Fibroblast of lung (primary cell): ENCODE data around the gene SEPTIN5.

Experiments used
- EZH2 ChIP-seq: IDR thresholded peaks from 2 replicates; pipeline ENCODE4 v1.5.1; 2012; ENCODE audit warnings: low read length, control low read depth, mild to moderate bottlenecking; ENCODE audit errors: missing control alignments
- TF ChIP-seq, protein P1 (sequence below), 2 donors: IDR thresholded peaks in 1 of 2; conservative IDR thresholded peaks in 1 of 2; 1 replicate in 1 of 2; 2 replicates in 1 of 2; pipeline ENCODE4 v1.5.1; 2011 to 2012; ENCODE audit warnings: low read length in 2 of 2, control low read depth in 1 of 2, inconsistent platforms in 1 of 2, low read depth in 1 of 2, mild to moderate bottlenecking in 1 of 2

- TF ChIP-seq, protein P1, sequence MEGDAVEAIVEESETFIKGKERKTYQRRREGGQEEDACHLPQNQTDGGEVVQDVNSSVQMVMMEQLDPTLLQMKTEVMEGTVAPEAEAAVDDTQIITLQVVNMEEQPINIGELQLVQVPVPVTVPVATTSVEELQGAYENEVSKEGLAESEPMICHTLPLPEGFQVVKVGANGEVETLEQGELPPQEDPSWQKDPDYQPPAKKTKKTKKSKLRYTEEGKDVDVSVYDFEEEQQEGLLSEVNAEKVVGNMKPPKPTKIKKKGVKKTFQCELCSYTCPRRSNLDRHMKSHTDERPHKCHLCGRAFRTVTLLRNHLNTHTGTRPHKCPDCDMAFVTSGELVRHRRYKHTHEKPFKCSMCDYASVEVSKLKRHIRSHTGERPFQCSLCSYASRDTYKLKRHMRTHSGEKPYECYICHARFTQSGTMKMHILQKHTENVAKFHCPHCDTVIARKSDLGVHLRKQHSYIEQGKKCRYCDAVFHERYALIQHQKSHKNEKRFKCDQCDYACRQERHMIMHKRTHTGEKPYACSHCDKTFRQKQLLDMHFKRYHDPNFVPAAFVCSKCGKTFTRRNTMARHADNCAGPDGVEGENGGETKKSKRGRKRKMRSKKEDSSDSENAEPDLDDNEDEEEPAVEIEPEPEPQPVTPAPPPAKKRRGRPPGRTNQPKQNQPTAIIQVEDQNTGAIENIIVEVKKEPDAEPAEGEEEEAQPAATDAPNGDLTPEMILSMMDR (conservative IDR thresholded peaks at IDR 0.05 in 1 of 2, IDR thresholded peaks at IDR 0.05 in 1 of 2; ENCODE audit: low read depth in 1 of 2, low read length in 2 of 2) = no peak
- no peak for TF ChIP-seq EZH2
Observed at GRCh38 chr22:19672054-19672776, 42.1 kb upstream of the SEPTIN5 start.
